Fibroblast of lung (primary cell): ENCODE measurements around the gene SUPT3H. TPM values are rescaled to one million over a fixed set of nuclear protein-coding genes. Genes with fewer than 3 reads are reported as not detected.

ENCODE experiments used
- DNase-seq, 2 donors: peaks; one replicate each; pipeline versions ENCODE4 v3.0.0 to v3.0.0-alpha.2; 2010; ENCODE audit warnings: low read depth in 2 of 2
- H2AFZ ChIP-seq: 2 replicates; pipeline ENCODE4 v1.5.1; 2012; ENCODE audit warnings: low read length, control low read depth, inconsistent platforms
- H3K27ac ChIP-seq: 2 replicates; pipeline ENCODE4 v1.5.1; 2011; ENCODE audit warnings: low read length, control low read depth; ENCODE audit not compliant: insufficient read depth
- H3K27me3 ChIP-seq: 2 replicates; pipeline ENCODE4 v1.5.1; 2011; ENCODE audit warnings: mild to moderate bottlenecking, low read length; ENCODE audit not compliant: control insufficient read depth, insufficient read depth
- H3K36me3 ChIP-seq: 2 replicates; pipeline ENCODE4 v1.5.1; 2011; ENCODE audit warnings: low read length; ENCODE audit not compliant: control insufficient read depth, insufficient read depth
- H3K4me1 ChIP-seq: 2 replicates; pipeline ENCODE4 v1.5.1; 2011; ENCODE audit warnings: low read length; ENCODE audit not compliant: control insufficient read depth, insufficient read depth; ENCODE audit errors: extremely low read depth
- H3K4me2 ChIP-seq: 2 replicates; pipeline ENCODE4 v1.5.1; 2011; ENCODE audit warnings: low read length, control low read depth; ENCODE audit not compliant: insufficient read depth; ENCODE audit errors: extremely low read depth
- H3K4me3 ChIP-seq, 4 experiments: fragments of 200-600 bp in 1 of 4; sonication (generic) in 1 of 4; replicated peaks in 1 of 4; 2 replicates each; pipeline ENCODE4 v1.5.1; 2011 to 2016; ENCODE audit warnings: low read length in 4 of 4, low read depth in 3 of 4, mild to moderate bottlenecking in 3 of 4, control low read depth in 2 of 4, inconsistent platforms in 1 of 4, mixed read lengths in 1 of 4; ENCODE audit not compliant: insufficient read depth in 1 of 4; ENCODE audit errors: control extremely low read depth in 1 of 4
- H3K79me2 ChIP-seq: 2 replicates; pipeline ENCODE4 v1.5.1; 2012; ENCODE audit warnings: mild to moderate bottlenecking, low read length, inconsistent platforms; ENCODE audit not compliant: control insufficient read depth, insufficient read depth
- H3K9ac ChIP-seq: 2 replicates; pipeline ENCODE4 v1.5.1; 2011; ENCODE audit warnings: mild to moderate bottlenecking, low read length, control low read depth; ENCODE audit not compliant: insufficient read depth
- H3K9me3 ChIP-seq: 2 replicates; pipeline ENCODE4 v1.5.1; 2012; ENCODE audit warnings: low read depth, low read length; ENCODE audit not compliant: control insufficient read depth, insufficient read depth
- H4K20me1 ChIP-seq: 2 replicates; pipeline ENCODE4 v1.5.1; 2011; ENCODE audit warnings: low read length; ENCODE audit not compliant: control insufficient read depth, insufficient read depth; ENCODE audit errors: extremely low read depth
- EZH2 ChIP-seq: IDR thresholded peaks from 2 replicates; pipeline ENCODE4 v1.5.1; 2012; ENCODE audit warnings: low read length, control low read depth, mild to moderate bottlenecking; ENCODE audit errors: missing control alignments
- polyA plus RNA-seq, 2 donors: library from polyadenylated mRNA; depleted of rRNA in 1 of 2; stranded (reverse) in 1 of 2; unstranded in 1 of 2; fragments of >200 nt; gene quantifications; 2 replicates each; pipeline ENCODE4 v1.2.1, GENCODE V29; 2011 to 2012; ENCODE audit warnings: missing spikeins in 1 of 2
- total RNA-seq: library from RNA; depleted of rRNA; stranded (reverse); fragments of >200 nt; gene quantifications from 2 replicates; pipeline ENCODE4 v1.2.1, GENCODE V29; 2014
- TF ChIP-seq, protein P1 (sequence below), 2 donors: IDR thresholded peaks in 1 of 2; conservative IDR thresholded peaks in 1 of 2; 1 replicate in 1 of 2; 2 replicates in 1 of 2; pipeline ENCODE4 v1.5.1; 2011 to 2012; ENCODE audit warnings: low read length in 2 of 2, control low read depth in 1 of 2, inconsistent platforms in 1 of 2, low read depth in 1 of 2, mild to moderate bottlenecking in 1 of 2

SUPT3H gene
- total and polyA plus RNA-seq, 2 donors (not counting 1 experiment from before 2014, with no cell fraction given) = 8.3 to 8.5 TPM

DNA sequence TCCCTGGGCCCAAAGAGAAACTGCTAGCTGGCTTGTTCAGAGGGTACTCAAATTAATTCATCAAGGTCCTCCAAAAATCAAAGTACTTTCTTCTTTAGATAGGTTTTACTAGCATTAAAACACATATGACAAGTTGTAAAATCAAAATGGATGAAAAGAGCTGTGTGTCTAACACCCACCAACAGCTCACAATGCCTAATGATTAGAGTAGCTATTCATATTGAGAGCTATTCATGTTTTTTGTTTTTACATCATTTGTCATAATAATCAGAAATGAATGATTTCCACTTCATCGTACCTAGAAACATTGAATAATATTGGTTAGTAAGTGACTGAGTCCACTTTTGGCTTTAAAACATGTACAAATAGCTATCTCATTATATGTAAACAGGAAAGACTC lies 339.5 kb downstream of the SUPT3H start:
- H3K27ac ChIP-seq = no peak overlapping the region
- H3K4me2 ChIP-seq = no peak overlapping the region
- no peak overlapping the region for H3K4me3 ChIP-seq
- H4K20me1 ChIP-seq = no peaks in the 10 kb centered on the region
- H3K36me3 ChIP-seq = no peaks in the 10 kb centered on the region
- no peak overlapping the region for H2AFZ ChIP-seq
- no peaks in the 10 kb centered on the region for H3K79me2 ChIP-seq
- H3K27me3 ChIP-seq = no peaks in the 10 kb centered on the region
- TF ChIP-seq EZH2 = no peak
- TF ChIP-seq, protein P1, sequence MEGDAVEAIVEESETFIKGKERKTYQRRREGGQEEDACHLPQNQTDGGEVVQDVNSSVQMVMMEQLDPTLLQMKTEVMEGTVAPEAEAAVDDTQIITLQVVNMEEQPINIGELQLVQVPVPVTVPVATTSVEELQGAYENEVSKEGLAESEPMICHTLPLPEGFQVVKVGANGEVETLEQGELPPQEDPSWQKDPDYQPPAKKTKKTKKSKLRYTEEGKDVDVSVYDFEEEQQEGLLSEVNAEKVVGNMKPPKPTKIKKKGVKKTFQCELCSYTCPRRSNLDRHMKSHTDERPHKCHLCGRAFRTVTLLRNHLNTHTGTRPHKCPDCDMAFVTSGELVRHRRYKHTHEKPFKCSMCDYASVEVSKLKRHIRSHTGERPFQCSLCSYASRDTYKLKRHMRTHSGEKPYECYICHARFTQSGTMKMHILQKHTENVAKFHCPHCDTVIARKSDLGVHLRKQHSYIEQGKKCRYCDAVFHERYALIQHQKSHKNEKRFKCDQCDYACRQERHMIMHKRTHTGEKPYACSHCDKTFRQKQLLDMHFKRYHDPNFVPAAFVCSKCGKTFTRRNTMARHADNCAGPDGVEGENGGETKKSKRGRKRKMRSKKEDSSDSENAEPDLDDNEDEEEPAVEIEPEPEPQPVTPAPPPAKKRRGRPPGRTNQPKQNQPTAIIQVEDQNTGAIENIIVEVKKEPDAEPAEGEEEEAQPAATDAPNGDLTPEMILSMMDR (conservative IDR thresholded peaks at IDR 0.05 in 1 of 2, IDR thresholded peaks at IDR 0.05 in 1 of 2; ENCODE audit: low read depth in 1 of 2, low read length in 2 of 2) = no peak
- no peak overlapping the region for H3K9ac ChIP-seq
- no peak for DNase-seq
- H3K9me3 ChIP-seq = no peaks in the 10 kb centered on the region
- no peaks in the 10 kb centered on the region for H3K4me1 ChIP-seq

DNA sequence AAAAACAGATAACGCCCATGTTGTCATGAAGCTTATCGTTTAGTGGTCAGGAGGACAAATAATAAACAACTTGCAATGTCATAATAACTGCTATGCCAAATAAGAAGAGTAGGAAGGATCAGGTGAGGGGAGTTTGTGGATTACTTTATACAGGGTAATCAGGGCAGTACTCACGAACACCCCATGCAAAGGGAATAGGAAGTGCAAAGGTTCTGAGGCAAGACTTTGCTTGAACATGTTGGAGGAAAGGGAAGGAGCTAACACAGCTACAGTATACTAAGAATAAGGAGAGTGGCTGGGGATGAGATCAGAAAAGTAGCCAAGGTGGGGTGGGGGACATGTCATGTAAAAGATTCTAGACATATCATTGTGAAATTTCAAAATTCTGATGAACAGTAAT lies 341.6 kb downstream of the SUPT3H start:
- no peaks in the 10 kb centered on the region for H3K4me1 ChIP-seq
- no peak overlapping the region for H3K4me2 ChIP-seq
- H3K27ac ChIP-seq = no peak overlapping the region
- no peaks in the 10 kb centered on the region for H3K36me3 ChIP-seq
- H3K4me3 ChIP-seq = no peak overlapping the region
- no peaks in the 10 kb centered on the region for H3K27me3 ChIP-seq
- H4K20me1 ChIP-seq = no peaks in the 10 kb centered on the region
- no peak for DNase-seq
- no peak for TF ChIP-seq EZH2
- TF ChIP-seq, protein P1 (conservative IDR thresholded peaks at IDR 0.05 in 1 of 2, IDR thresholded peaks at IDR 0.05 in 1 of 2; ENCODE audit: low read depth in 1 of 2, low read length in 2 of 2) = no peak
- H3K9me3 ChIP-seq = no peaks in the 10 kb centered on the region
- H3K79me2 ChIP-seq = no peaks in the 10 kb centered on the region
- no peak overlapping the region for H3K9ac ChIP-seq
- no peak overlapping the region for H2AFZ ChIP-seq

DNA sequence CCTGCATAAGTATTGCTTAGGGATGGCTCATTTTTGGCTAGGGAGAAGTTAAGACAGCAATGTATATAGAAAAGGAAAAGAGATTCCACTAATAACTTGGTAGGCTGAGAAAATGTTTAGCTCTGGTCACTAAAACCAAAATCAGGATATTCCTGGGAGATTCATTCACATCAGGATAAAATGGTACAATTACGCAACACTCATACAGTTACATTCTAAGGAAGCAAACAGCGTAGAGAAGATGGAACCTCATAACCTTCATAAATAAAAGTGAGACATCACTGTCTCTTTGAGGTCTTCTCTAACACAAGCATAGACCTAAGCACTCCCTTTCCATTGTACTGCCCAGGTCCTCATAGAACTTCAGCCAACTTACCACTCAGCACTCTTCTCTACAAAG lies 345.3 kb downstream of the SUPT3H start:
- H3K4me2 ChIP-seq = no peak overlapping the region
- no peak for DNase-seq
- TF ChIP-seq, protein P1 (conservative IDR thresholded peaks at IDR 0.05 in 1 of 2, IDR thresholded peaks at IDR 0.05 in 1 of 2; ENCODE audit: low read depth in 1 of 2, low read length in 2 of 2) = no peak
- TF ChIP-seq EZH2 = no peak
- H3K36me3 ChIP-seq = no peaks in the 10 kb centered on the region
- no peaks in the 10 kb centered on the region for H3K27me3 ChIP-seq
- H3K27ac ChIP-seq = no peak overlapping the region
- no peak overlapping the region for H2AFZ ChIP-seq
- no peak overlapping the region for H3K9ac ChIP-seq
- no peaks in the 10 kb centered on the region for H3K4me1 ChIP-seq
- H3K9me3 ChIP-seq = no peaks in the 10 kb centered on the region
- H3K4me3 ChIP-seq = no peak overlapping the region
- H4K20me1 ChIP-seq = no peaks in the 10 kb centered on the region
- no peaks in the 10 kb centered on the region for H3K79me2 ChIP-seq
